Duodenal mucosa (tissue), 2 donors: ENCODE measurements around the gene JAG1.
A peak's percentile ranks its signal among the peaks of the same experiment; 100 is the strongest.

Experiments
- H3K27ac ChIP-seq: one replicate; pipeline ENCODE4 v1.7.0; 2013; ENCODE audit warnings: low read depth, low read length
- H3K27me3 ChIP-seq, 2 donors: one replicate each; pipeline ENCODE4 v1.7.0; 2013; ENCODE audit warnings: low read length in 2 of 2, control low read depth in 1 of 2; ENCODE audit not compliant: insufficient read depth in 2 of 2, control insufficient read depth in 1 of 2
- H3K36me3 ChIP-seq, 2 donors: one replicate each; pipeline ENCODE4 v1.7.0; 2013; ENCODE audit warnings: low read length in 2 of 2, control low read depth in 1 of 2; ENCODE audit not compliant: insufficient read depth in 2 of 2, control insufficient read depth in 1 of 2
- H3K4me1 ChIP-seq, 2 donors: one replicate each; pipeline ENCODE4 v1.7.0; 2013; ENCODE audit warnings: low read length in 2 of 2, control low read depth in 1 of 2; ENCODE audit not compliant: insufficient read depth in 2 of 2, control insufficient read depth in 1 of 2
- H3K4me3 ChIP-seq, 2 donors: one replicate each; pipeline ENCODE4 v1.7.0; 2013; ENCODE audit warnings: low read length in 2 of 2, low read depth in 1 of 2
- H3K9ac ChIP-seq, 2 donors: one replicate each; pipeline ENCODE4 v1.7.0; 2013; ENCODE audit warnings: low read length in 2 of 2, low read depth in 1 of 2
- H3K9me3 ChIP-seq, 2 donors: one replicate each; pipeline ENCODE4 v1.7.0; 2013; ENCODE audit warnings: low read length in 2 of 2, control low read depth in 1 of 2; ENCODE audit not compliant: control insufficient read depth in 1 of 2

JAG1 gene

GRCh38 chr20:10680571-10680970 is 6.8 kb upstream of the JAG1 start:
- H3K36me3 ChIP-seq = no peaks in the 10 kb centered on the region
- no peak overlapping the region for H3K9ac ChIP-seq
- no peak overlapping the region for H3K4me3 ChIP-seq
- no peak overlapping the region for H3K27ac ChIP-seq
- H3K9me3 ChIP-seq = no peaks in the 10 kb centered on the region
- peaks cover 1 to 2% of the 10 kb centered on the region in 2 donors for H3K4me1 ChIP-seq
- H3K27me3 ChIP-seq = no peaks in the 10 kb centered on the region

GRCh38 chr20:10679269-10679668 is 5.5 kb upstream of the JAG1 start:
- Histone ChIP-seq H3K36me3 (no peaks in the 10 kb centered on the region), H3K9me3 (no peaks in the 10 kb centered on the region), H3K4me3 (no peak overlapping the region), H3K27ac (no peak overlapping the region), H3K27me3 (no peaks in the 10 kb centered on the region), H3K9ac (no peak overlapping the region), H3K4me1 (peaks cover 9 to 10% of the 10 kb centered on the region in 2 donors)

DNA sequence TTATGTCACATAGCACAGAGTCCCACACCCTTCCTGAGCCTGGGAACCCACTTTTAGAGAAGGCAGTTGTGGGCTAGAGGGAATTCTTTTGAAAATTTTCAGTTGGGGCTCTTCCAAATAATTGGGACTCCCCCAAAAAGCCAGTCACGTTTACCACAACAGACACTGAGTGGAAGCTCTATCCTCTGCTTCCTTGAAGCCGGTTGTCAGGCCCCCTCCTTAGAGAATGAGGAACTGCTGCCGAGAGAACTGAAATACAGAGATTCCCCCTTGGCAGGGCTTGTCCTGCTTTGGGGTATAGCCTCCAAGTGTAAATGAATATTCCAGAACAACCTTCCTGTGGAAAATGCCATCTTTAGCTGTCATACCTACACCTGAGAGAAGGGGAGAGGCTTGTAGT is 2.7 kb upstream of the JAG1 start:
- Histone ChIP-seq H3K4me3 (no peak overlapping the region), H3K9me3 (no peaks in the 10 kb centered on the region), H3K27me3 (no peaks in the 10 kb centered on the region), H3K4me1 (peaks cover 9 to 11% of the 10 kb centered on the region in 2 donors), H3K9ac (no peak overlapping the region), H3K36me3 (no peaks in the 10 kb centered on the region), H3K27ac (no peak overlapping the region)

GRCh38 chr20:10675450-10675848 is 1.6 kb upstream of the JAG1 start:
- Histone ChIP-seq H3K27me3 (no peaks in the 10 kb centered on the region), H3K9me3 (no peaks in the 10 kb centered on the region), H3K4me1 (peaks cover 18 to 22% of the 10 kb centered on the region in 2 donors), H3K4me3 (peak overlapping the region; percentile 86 to 93), H3K9ac (peak overlapping the region; percentile 74 to 81), H3K36me3 (no peaks in the 10 kb centered on the region), H3K27ac (no peak overlapping the region)

GRCh38 chr20:10674684-10675449 is 1.1 kb upstream of the JAG1 start:
- H3K36me3 ChIP-seq = no peaks in the 10 kb centered on the region
- peak overlapping the region; percentile 86 to 93 for H3K4me3 ChIP-seq
- no peaks in the 10 kb centered on the region for H3K27me3 ChIP-seq
- peaks cover 23 to 28% of the 10 kb centered on the region in 2 donors for H3K4me1 ChIP-seq
- H3K9me3 ChIP-seq = no peaks in the 10 kb centered on the region
- H3K9ac ChIP-seq = peak overlapping the region; percentile 74 to 81
- peak overlapping the region; percentile 96 for H3K27ac ChIP-seq

- H3K4me1 ChIP-seq = peaks cover 25 to 31% of the 10 kb centered on the region in 2 donors
- no peaks in the 10 kb centered on the region for H3K27me3 ChIP-seq
- peak overlapping the region; percentile 81 for H3K27ac ChIP-seq
- peak overlapping the region; percentile 74 to 88 for H3K9ac ChIP-seq
- H3K4me3 ChIP-seq = peak overlapping the region; percentile 86 to 93
- H3K36me3 ChIP-seq = peaks cover 5 to 9% of the 10 kb centered on the region in 2 donors
- no peaks in the 10 kb centered on the region for H3K9me3 ChIP-seq
These were observed 490 bp downstream of the JAG1 start for GRCh38 chr20:10673176-10673841.

GRCh38 chr20:10672624-10673127 is 1.1 kb downstream of the JAG1 start:
- H3K27ac ChIP-seq = peak overlapping the region; percentile 81
- H3K9ac ChIP-seq = peak overlapping the region; percentile 74 to 88
- H3K27me3 ChIP-seq = no peaks in the 10 kb centered on the region
- peaks cover 25 to 31% of the 10 kb centered on the region in 2 donors for H3K4me1 ChIP-seq
- no peaks in the 10 kb centered on the region for H3K9me3 ChIP-seq
- H3K36me3 ChIP-seq = peaks cover 5 to 14% of the 10 kb centered on the region in 2 donors
- H3K4me3 ChIP-seq = peak overlapping the region; percentile 86 to 93

DNA sequence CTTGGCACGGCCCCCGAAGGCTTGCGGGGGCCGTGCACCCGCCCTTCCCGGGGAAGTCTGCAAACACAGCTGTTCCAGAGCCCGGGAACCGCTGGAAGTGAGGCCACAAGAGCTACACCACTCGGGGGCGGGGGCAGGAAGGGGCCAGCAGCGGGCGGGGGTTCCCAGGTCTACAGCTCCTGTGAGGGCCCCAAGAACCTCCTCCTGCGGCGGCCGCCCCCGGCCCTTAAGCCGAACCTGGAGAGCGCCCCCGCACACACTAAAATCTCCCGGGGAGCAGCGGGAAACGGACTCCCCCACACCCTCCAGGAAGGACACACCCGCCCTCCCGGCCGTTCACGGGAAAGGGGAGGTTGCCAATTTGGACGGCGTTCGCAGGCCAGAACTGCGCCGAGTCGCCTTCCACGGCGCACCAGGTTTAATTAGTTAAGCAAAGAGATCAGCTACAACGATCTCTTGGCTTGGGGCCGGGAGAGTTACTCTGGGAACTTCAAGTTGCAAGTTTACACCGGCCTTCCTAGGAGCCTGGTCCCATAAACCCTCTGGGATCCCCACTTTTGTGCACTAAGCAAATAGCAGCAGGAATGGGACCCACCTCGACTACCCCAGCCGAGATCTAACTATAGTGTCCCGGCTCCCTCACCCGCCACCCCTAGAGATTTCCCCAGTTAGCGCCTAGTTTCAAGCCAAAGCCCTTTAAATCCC is 1.7 kb downstream of the JAG1 start:
- no peaks in the 10 kb centered on the region for H3K9me3 ChIP-seq
- H3K4me3 ChIP-seq = peak overlapping the region; percentile 86 to 93
- H3K27ac ChIP-seq = peak overlapping the region; percentile 81
- H3K27me3 ChIP-seq = no peaks in the 10 kb centered on the region
- H3K4me1 ChIP-seq = peaks cover 25 to 31% of the 10 kb centered on the region in 2 donors
- peaks cover 5 to 20% of the 10 kb centered on the region in 2 donors for H3K36me3 ChIP-seq
- peak overlapping the region; percentile 74 to 88 for H3K9ac ChIP-seq

DNA sequence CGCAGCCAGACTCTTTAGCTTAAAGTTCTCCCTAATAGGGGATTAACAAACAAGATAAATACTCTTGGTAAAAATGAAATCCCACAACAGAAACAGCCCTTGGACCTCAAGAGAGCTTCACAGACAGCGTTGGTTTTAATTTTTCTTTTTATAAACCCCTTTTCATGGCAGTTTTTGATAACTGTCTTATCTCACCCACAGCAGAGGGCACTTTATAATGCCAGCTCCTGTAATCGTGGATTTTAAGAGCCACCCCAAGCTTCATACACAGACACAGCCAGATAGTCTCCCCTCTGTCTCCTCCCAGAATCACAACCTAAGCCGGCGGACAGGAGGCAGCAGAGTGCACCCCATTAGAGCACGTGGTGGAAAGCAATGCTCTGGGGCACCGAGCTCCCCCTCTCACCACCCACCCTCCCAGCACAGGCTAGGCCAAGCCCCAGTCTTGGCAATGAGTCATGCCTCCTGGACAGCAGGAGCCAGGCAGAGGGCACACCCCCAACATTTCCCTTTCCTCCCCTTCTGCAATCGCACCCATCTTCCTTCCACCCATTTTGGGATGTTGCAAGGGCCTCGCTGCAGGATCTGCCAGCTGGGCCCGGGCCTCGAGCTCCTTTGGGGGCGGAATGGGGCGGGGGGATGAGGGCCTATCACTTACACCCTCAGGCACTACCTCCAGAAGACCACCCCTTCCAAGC is 2.4 kb downstream of the JAG1 start:
- Histone ChIP-seq H3K9me3 (no peaks in the 10 kb centered on the region), H3K27me3 (no peaks in the 10 kb centered on the region), H3K27ac (peak overlapping the region; percentile 81), H3K4me3 (peak overlapping the region; percentile 86 to 93), H3K9ac (peak overlapping the region; percentile 34 to 74), H3K4me1 (peaks cover 25 to 34% of the 10 kb centered on the region in 2 donors), H3K36me3 (peaks cover 5 to 27% of the 10 kb centered on the region in 2 donors)
